Endothelial cell of umbilical vein (primary cell): ENCODE results near the gene ATG7. TPM values are rescaled to one million over a fixed set of nuclear protein-coding genes. Genes with fewer than 3 reads are reported as not detected.

ENCODE experiments used
- BruUV-seq: library from RNA; stranded (reverse); fragments of 400-500 nt; replicated peaks from 2 replicates; lab custom pipeline; 2021; lab: Mats Ljungman, UMichigan
- CTCF ChIA-PET: fragments of 300-600, 350-600 bp; sonication (Branson Sonifier 250); formaldehyde crosslinking; loops from one replicate; lab custom pipeline; 2021; ENCODE audit warnings: antibody characterized with exemption, inconsistent platforms; lab: Charles Lee
- POLR2A ChIA-PET: fragments of 300-600, 350-600 bp; sonication (Branson Sonifier 250); formaldehyde crosslinking; loops from one replicate; lab custom pipeline; 2021; ENCODE audit warnings: antibody characterized with exemption, inconsistent platforms; lab: Charles Lee
- DNase-seq: peaks from one replicate; pipeline ENCODE4 v3.0.0-alpha.2; 2011; ENCODE audit warnings: low read depth, low spot score
- FAIRE-seq: peaks from 2 replicates; lab custom pipeline; 2011; peaks lifted over from hg19 to GRCh38; lab: Jason Lieb, UNC
- H2AFZ ChIP-seq: 2 replicates; pipeline ENCODE4 v1.6.0; 2012; ENCODE audit warnings: low read depth, low read length, control low read depth, inconsistent platforms
- H3K27ac ChIP-seq: 2 replicates; pipeline ENCODE4 v1.5.1; 2011; ENCODE audit warnings: low read depth, mild to moderate bottlenecking, control low read depth, low read length, moderate library complexity; ENCODE audit not compliant: insufficient read depth
- H3K27me3 ChIP-seq, 2 experiments: 2 replicates each; pipeline versions ENCODE4 v1.6.0 to v1.6.1; 2011; ENCODE audit warnings: low read length in 2 of 2, mixed read lengths in 1 of 2; ENCODE audit not compliant: control insufficient read depth in 2 of 2, insufficient read depth in 2 of 2
- H3K36me3 ChIP-seq, 2 experiments: 2 replicates in 1 of 2; 3 replicates in 1 of 2; pipeline ENCODE4 v1.5.1; 2011; ENCODE audit warnings: low read length in 2 of 2, mild to moderate bottlenecking in 1 of 2, moderate library complexity in 1 of 2; ENCODE audit not compliant: control insufficient read depth in 2 of 2, insufficient read depth in 2 of 2; ENCODE audit errors: extremely low read depth in 1 of 2
- H3K4me1 ChIP-seq: 3 replicates; pipeline ENCODE4 v1.5.1; 2011; ENCODE audit warnings: mild to moderate bottlenecking, low read length; ENCODE audit not compliant: control insufficient read depth, insufficient read depth; ENCODE audit errors: extremely low read depth
- H3K4me2 ChIP-seq: 2 replicates; pipeline ENCODE4 v1.6.1; 2011; ENCODE audit warnings: low read length, control low read depth, mixed read lengths; ENCODE audit not compliant: insufficient read depth
- H3K4me3 ChIP-seq, 3 experiments: fragments of 200-600 bp in 1 of 3; sonication (generic), shearing (Covaris generic) in 1 of 3; replicated peaks in 1 of 3; 2 replicates each; pipeline ENCODE4 v1.5.1; 2011 to 2016; ENCODE audit warnings: control low read depth in 3 of 3, low read length in 3 of 3, mild to moderate bottlenecking in 2 of 3, inconsistent platforms in 1 of 3, low read depth in 1 of 3, moderate library complexity in 1 of 3; ENCODE audit not compliant: insufficient read depth in 1 of 3
- H3K79me2 ChIP-seq: 2 replicates; pipeline ENCODE4 v1.6.0; 2012; ENCODE audit warnings: low read length, inconsistent platforms; ENCODE audit not compliant: control insufficient read depth, insufficient read depth
- H3K9ac ChIP-seq: replicated peaks from 2 replicates; pipeline ENCODE3; 2011; ENCODE audit warnings: low read length, control low read depth; ENCODE audit not compliant: insufficient read depth; ENCODE audit errors: extremely low read depth
- H3K9me1 ChIP-seq: replicated peaks from 3 replicates; pipeline ENCODE4 v1.6.0; 2011; ENCODE audit warnings: mild to moderate bottlenecking, low read length; ENCODE audit not compliant: control insufficient read depth, insufficient read depth; ENCODE audit errors: extremely low read depth
- H3K9me3 ChIP-seq: replicated peaks from 2 replicates; pipeline ENCODE4 v1.5.1; 2012; ENCODE audit warnings: low read length, inconsistent platforms; ENCODE audit not compliant: control insufficient read depth, insufficient read depth
- H4K20me1 ChIP-seq: replicated peaks from 2 replicates; pipeline ENCODE3; 2011; ENCODE audit warnings: mild to moderate bottlenecking, low read length; ENCODE audit not compliant: control insufficient read depth, insufficient read depth; ENCODE audit errors: extremely low read depth
- CTCF ChIP-seq, 2 donors: IDR thresholded peaks; 1 replicate in 1 of 2; 2 replicates in 1 of 2; pipeline ENCODE4 v1.5.1; 2011; ENCODE audit warnings: low read length in 2 of 2, mild to moderate bottlenecking in 2 of 2, moderate library complexity in 2 of 2, control low read depth in 1 of 2, inconsistent platforms in 1 of 2, low read depth in 1 of 2; ENCODE audit not compliant: insufficient read depth in 1 of 2; ENCODE audit errors: extremely low read depth in 1 of 2
- EZH2 ChIP-seq: IDR thresholded peaks from 2 replicates; pipeline ENCODE4 v1.6.1; 2012; ENCODE audit warnings: borderline replicate concordance, low read depth, mild to moderate bottlenecking, moderate library complexity, low read length, inconsistent platforms; ENCODE audit not compliant: severe bottlenecking
- FOS ChIP-seq: IDR thresholded peaks from 2 replicates; pipeline ENCODE4 v1.6.1; 2011; ENCODE audit warnings: mild to moderate bottlenecking, low read length, moderate library complexity, borderline replicate concordance; ENCODE audit not compliant: insufficient read depth
- GATA2 ChIP-seq: IDR thresholded peaks from 2 replicates; pipeline ENCODE4 v1.7.0; 2011; ENCODE audit warnings: low read depth, mild to moderate bottlenecking, moderate library complexity, mixed read lengths, low read length; ENCODE audit not compliant: insufficient read length, insufficient read depth
- JUN ChIP-seq: IDR thresholded peaks from 2 replicates; pipeline ENCODE4 v1.6.1; 2011; ENCODE audit warnings: borderline replicate concordance, low read depth; ENCODE audit not compliant: insufficient read length, insufficient read depth
- MAX ChIP-seq: IDR thresholded peaks from 2 replicates; pipeline ENCODE4 v1.6.1; 2011; ENCODE audit not compliant: insufficient read depth, insufficient read length
- MYC ChIP-seq: IDR thresholded peaks from one replicate; pipeline ENCODE4 v1.6.1; 2011; ENCODE audit warnings: mild to moderate bottlenecking, low read depth, low read length
- POLR2A ChIP-seq: IDR thresholded peaks from 2 replicates; pipeline ENCODE4 v1.6.1; 2012; ENCODE audit warnings: low read depth, mild to moderate bottlenecking, control low read depth, low read length
- POLR2AphosphoS5 ChIP-seq: IDR thresholded peaks from 2 replicates; pipeline ENCODE4 v1.6.1; 2012; ENCODE audit warnings: low read depth, mild to moderate bottlenecking, control low read depth, low read length, moderate library complexity; ENCODE audit not compliant: insufficient read depth
- dilution Hi-C: fragments of 300-500 bp; cut with MboI; formaldehyde crosslinking; loops from one replicate; pipeline ENCODE4 v1.15.0; 2019; ENCODE audit warnings: low sequenced_read_pairs; ENCODE audit not compliant: extremely low pct_ligation_motif_present
- intact Hi-C: fragments of 100-400 bp; cut with micrococcal nuclease; formaldehyde crosslinking; loops from one replicate; pipeline ENCODE4 v1.10.0; 2022
- polyA plus RNA-seq, 4 experiments: library from polyadenylated mRNA; depleted of rRNA in 3 of 4; stranded (reverse) in 3 of 4; unstranded in 1 of 4; fragments of >200 nt; gene quantifications; 2 replicates each; pipeline versions ENCODE4 v1.2.1 to v1.2.3, GENCODE V29; 2011 to 2012; ENCODE audit warnings: missing spikeins in 1 of 4
- total RNA-seq: library from RNA; stranded (reverse); gene quantifications from 2 replicates; pipeline ENCODE4 v1.2.3, GENCODE V29; 2021

Gene ATG7
- total and polyA plus RNA-seq, 2 donors (not counting 3 experiments of a cell fraction or from before 2014, with no cell fraction given) = 30.8 to 48.3 TPM

- TF ChIP-seq GATA2 (no peak), POLR2AphosphoS5 (no peak), FOS (no peak), MAX (no peak), CTCF (IDR thresholded peaks at IDR 0.05; ENCODE audit: extremely low read depth in 1 of 2, insufficient read depth in 1 of 2, low read depth in 1 of 2, low read length in 2 of 2) (no peak), JUN (no peak), POLR2A (no peak), MYC (no peak), EZH2 (no peak)
- no peaks in the 10 kb centered on the region for H4K20me1 ChIP-seq
- ChIA-PET CTCF (no interaction called here), POLR2A (no interaction called here)
- no peaks in the 10 kb centered on the region for H3K9me1 ChIP-seq
- H3K9me3 ChIP-seq = no peaks in the 10 kb centered on the region
- no peaks in the 10 kb centered on the region for H3K27me3 ChIP-seq
- no peak for DNase-seq
- peaks cover 12% of the 10 kb centered on the region for H3K4me1 ChIP-seq
- BruUV-seq = no TSS peak
- no peak overlapping the region for H3K4me2 ChIP-seq
- H3K4me3 ChIP-seq = no peak overlapping the region
- dilution Hi-C loops (no loop called here), intact Hi-C loops (no loop called here)
- H3K9ac ChIP-seq = no peak overlapping the region
- H2AFZ ChIP-seq = no peak overlapping the region
- no peak overlapping the region for H3K27ac ChIP-seq
- H3K36me3 ChIP-seq = no peaks in the 10 kb centered on the region
- no peak for FAIRE-seq
- peaks cover 17% of the 10 kb centered on the region for H3K79me2 ChIP-seq
These were observed 3.2 kb upstream of the ATG7 start for GRCh38 chr3:11269007-11269406.
